Gastroesophageal sphincter (tissue), 3 donors: Measurements from ENCODE around the gene SLC16A10.

Experiments
- CTCF ChIP-seq, 4 experiments: fragments of 200-600 bp in 2 of 4; fragments of 450-650 bp in 2 of 4; sonication (generic) in 1 of 4; IDR thresholded peaks; one replicate each; pipeline ENCODE4 v1.5.1; 2017 to 2019; ENCODE audit warnings: antibody characterized with exemption in 4 of 4, mild to moderate bottlenecking in 2 of 4, moderate library complexity in 2 of 4
- EP300 ChIP-seq: sonication (generic); formaldehyde crosslinking; IDR thresholded peaks from one replicate; pipeline ENCODE4 v1.6.1; 2017; ENCODE audit warnings: antibody characterized with exemption, mild to moderate bottlenecking
- POLR2A ChIP-seq, 2 donors: fragments of 450-650 bp; IDR thresholded peaks; one replicate each; pipeline ENCODE4 v1.6.1; 2017; ENCODE audit warnings: antibody characterized with exemption in 2 of 2, mild to moderate bottlenecking in 2 of 2, moderate library complexity in 1 of 2
- POLR2AphosphoS5 ChIP-seq: sonication (generic); formaldehyde crosslinking; IDR thresholded peaks from one replicate; pipeline ENCODE4 v1.6.1; 2017; ENCODE audit warnings: antibody characterized with exemption

GRCh38 chr6:111212625-111213024 lies 125.3 kb downstream of the SLC16A10 start:
- TF ChIP-seq POLR2A (IDR thresholded peaks at IDR 0.05) (no peak), CTCF (IDR thresholded peaks at IDR 0.05) (no peak), POLR2AphosphoS5 (no peak), EP300 (no peak)
